CMK (cell line): ENCODE data around the gene TTC19.
"Not testable (repeated sequence)": the region's sequence is repeated elsewhere in the genome, so short reads cannot be mapped to it uniquely, and the experiment has no call there.

Experiments used
- DNase-seq: peaks from one replicate; pipeline ENCODE4 v3.0.0-alpha.2; 2010; ENCODE audit warnings: low read depth

TTC19 gene

GRCh38 chr17:16033729-16034349 lies 34.2 kb downstream of the TTC19 start:
- no peak for DNase-seq

- no peak for DNase-seq
Observed at GRCh38 chr17:16036261-16036660, 36.6 kb downstream of the TTC19 start.

DNA sequence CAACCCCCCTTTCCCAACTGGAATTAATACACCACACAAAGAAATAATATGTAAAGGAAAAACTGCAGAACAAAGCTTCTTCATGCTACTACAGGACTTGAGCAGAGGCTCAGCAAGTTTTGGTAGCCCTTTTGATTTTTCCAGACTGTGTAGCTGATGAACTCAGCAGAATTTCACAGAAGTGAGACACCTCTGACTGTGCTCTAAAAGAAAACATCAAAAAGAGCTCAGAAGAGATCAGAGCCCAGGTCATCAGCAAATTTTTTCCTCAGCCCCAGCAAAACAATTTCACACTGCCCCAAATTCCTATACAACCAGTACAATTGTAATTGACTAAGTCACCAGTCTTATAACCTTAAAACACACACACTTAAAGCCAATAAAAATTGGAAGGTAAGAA lies 38.0 kb downstream of the TTC19 start:
- no peak for DNase-seq

DNA sequence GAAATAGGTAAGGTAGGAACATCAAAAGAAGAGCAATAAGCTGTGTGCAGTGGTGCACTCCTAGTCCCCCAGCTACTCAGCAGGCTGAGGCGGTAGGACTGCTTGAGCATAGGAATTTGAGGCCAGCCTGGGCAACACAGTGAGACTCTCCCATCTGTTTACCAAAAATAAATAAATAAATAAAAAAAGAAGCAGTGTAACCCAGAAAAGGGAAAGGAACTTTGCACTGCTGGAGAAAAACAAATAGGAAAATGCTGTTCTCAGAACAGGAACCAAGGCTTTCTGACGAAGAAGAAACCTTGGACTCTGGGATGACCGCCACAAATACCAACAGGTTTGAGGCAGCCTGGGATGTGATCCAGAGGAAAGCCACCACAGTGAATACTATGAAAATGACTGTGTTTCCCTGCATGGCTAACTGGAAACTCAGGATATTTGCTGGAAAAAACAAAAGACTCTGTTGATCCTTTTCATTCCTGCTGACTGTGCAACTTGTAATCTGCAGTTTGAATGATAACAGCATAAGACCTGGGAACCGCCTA lies 41.2 kb downstream of the TTC19 start:
- DNase-seq, result no peak

GRCh38 chr17:16044487-16044886 lies 44.9 kb downstream of the TTC19 start:
- DNase-seq, result no peak

DNA sequence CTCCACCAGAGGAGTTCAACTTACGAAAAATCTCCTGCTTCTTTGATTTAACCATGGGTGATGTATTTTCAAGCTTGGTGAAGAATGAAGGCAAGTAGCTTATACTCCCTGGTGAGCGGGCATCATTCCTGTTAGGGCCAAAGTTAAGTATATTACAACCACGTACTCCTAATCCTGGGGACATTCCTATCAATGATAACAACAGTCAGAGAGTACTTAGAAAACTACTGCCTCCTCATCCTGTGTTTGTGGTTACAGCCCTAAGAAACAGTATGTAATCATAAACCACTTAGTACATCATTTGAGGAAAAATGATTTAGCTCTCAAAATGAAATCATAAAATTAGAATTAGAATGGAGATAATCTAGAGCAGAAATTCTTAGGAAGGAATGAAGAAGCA lies 47.3 kb downstream of the TTC19 start:
- no peak for DNase-seq

GRCh38 chr17:16048811-16049449 lies 49.3 kb downstream of the TTC19 start:
- DNase-seq, result no peak

DNA sequence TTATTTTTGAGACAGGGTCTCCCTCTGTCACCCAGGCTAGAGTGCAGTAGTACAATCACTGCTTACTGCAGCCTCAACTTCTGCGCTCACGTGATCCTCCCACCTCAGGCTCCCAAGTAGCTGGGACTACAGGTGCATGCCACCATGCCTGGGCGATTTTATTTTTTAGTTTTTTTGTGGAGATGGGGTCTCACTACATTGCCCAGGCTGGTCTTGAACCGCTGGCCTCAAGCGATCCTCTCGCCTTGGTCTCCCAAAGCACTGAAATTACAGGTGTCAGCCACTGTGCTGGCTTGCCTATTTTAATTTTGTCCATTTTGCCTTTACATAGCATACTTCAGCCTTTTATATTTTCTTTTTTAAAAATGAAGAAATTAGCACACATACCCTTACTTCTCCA lies 51.2 kb downstream of the TTC19 start:
- DNase-seq, result no peak

- DNase-seq, result no peak
Observed at GRCh38 chr17:16052486-16052885, 52.9 kb downstream of the TTC19 start.

DNA sequence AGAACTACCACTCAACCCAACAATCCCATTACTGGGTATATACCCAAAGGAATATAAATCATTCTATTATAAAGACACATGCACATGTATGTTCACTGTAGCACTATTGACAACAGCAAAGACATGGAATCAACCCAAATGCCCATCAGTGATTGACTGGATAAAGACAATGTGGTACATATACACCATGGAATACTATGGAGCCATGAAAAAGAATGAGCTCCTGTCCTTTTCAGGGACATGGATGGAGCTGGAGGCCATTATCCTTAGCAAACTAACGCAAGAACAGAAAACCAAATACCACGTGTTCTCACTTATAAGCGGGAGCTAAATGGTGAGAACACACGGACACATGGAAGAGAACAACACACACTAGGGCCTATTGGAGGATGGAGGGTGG lies 55.5 kb downstream of the TTC19 start:
- not testable (repeated sequence) for DNase-seq

DNA sequence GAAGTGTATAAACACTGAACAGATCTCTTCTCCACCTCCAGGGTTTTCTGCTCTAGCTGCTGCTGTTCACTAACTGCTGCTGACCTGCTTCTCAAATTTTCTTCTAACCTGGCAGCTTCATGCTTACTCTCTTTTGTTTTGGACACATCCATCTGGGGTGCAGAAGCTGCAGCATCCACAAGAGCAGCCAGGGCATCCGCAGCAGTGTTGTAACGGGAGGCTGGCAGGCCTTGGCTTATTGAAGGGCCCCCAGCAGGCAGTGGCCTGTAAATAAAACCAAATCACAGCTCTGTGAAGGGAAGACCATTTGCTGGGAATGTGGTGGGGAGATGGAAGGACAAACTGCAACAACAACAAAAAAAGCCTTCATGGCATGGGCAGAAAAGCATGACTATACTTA lies 62.0 kb downstream of the TTC19 start:
- DNase-seq, result no peak

DNA sequence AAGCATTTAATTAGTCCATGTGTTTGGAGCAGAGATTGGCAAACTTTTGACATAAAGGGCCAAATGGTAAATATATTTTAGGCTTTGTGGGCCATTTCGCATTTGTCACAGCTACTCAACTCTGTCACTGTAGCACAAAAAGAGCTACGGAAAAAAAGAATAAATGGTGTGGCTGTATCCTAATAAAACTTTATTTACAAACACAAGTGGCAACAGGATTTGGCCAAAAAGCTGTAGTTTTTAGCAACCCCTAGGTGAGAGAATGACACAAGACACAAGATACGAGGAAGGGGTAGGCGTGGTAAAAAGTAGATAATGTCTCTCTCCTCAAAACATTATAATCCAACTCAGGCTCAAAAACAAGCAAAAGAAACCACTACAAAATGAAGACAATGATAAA lies 66.5 kb downstream of the TTC19 start:
- DNase-seq, result no peak

DNA sequence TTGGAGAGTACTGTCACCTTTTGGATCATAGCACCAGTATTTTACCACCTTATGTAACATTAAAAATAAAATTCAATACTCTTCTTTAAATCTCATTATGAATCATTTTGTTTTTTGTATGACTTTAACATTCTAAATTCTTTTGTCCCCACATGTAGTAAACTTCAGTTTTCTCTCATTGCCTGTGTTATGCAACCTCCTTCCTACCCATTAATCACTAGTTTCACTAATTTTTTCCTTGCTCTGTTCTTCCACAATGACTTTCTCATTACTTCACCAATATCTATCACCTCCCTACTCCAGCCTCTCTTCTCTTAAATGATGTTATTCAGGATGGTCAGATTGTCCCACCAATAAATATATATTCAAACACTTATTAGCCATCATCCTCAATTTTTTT lies 68.7 kb downstream of the TTC19 start:
- no peak for DNase-seq

DNA sequence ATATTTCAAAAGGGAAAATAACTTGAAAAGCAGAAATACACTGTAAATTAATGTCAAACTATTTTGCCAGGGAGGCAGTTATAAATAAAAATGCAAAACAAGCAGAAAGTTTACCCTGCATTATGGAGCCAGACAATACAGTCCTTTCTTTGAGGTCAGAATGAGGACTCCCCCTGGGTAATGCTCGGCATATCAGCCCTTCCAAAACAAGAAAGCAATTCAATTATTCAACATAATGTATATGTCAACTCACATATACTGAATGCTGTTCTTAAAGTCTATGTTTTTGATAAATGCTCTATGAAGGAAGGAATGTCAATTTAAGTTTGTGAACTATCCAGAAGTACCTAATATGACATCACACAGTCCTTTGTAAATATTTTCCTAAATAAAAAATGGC lies 72.4 kb downstream of the TTC19 start:
- DNase-seq, result no peak

- DNase-seq, result no peak
Observed at GRCh38 chr17:16073845-16074244, 74.2 kb downstream of the TTC19 start.

DNA sequence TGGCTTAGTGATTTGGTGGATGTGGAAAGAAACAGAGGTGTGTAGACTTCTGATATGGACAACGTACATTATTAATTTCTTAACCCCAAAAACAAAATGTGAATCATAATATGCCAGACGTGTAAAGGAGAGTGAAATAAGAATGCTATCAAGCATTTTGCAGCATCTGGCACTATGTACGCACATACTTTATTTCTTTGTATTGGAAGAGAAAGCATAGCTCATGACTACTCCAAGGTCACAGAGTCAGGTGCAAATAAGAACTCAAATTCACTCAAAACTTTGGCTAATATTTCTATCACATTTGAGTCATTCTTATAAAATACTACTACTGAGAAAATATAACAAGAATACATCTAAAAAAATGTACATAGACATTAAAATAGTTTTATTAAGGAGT lies 74.8 kb downstream of the TTC19 start:
- DNase-seq, result no peak

DNA sequence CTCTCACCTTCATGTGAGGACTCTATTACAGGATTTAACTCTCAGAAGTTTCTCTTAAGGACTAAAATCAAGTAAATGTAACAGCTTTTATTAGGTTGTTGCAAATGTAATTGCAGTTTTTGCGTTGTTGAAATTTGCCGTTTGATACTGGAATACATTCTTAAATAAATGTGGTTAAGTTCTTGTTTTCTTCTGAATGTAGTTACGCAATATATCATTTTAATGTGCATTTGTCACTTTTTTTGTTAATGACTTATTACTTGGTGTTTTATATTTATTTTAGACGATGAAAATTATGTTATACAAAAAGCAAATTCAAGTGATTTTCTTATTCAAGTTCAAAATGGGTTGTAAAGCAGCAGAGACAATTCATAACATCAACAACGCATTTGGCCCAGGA lies 76.3 kb downstream of the TTC19 start:
- DNase-seq, result no peak
